Epidermal melanocyte (primary cell): Measurements from ENCODE around the gene TRAPPC2B.
"Not testable (repeated sequence)": the region's sequence is repeated elsewhere in the genome, so short reads cannot be mapped to it uniquely, and the experiment has no call there.

Source experiments
- DNase-seq: peaks from one replicate; pipeline ENCODE4 v3.0.0; 2011; ENCODE audit warnings: low spot score; ENCODE audit not compliant: insufficient read length

TRAPPC2B gene

DNA sequence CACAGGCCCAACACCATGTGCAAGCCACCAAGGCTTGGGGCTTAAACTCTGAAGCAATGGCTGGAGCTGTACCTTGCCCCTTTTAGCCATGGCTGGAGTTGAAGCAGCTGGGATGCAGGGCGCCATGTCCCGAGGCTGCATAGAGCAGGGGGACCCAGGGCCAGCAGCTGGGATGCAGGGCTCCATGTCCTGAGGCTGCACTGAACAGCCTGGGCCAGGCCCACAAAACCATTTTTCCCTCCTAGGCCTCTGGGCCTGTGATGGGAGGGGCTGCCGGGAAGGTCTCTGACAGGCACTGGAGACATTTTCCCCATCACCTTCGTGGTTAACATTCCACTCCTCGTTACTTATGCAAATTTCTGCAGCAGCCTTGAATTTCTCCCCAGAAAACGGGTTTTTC lies 10.8 kb downstream of the TRAPPC2B start:
- DNase-seq = no peak

DNA sequence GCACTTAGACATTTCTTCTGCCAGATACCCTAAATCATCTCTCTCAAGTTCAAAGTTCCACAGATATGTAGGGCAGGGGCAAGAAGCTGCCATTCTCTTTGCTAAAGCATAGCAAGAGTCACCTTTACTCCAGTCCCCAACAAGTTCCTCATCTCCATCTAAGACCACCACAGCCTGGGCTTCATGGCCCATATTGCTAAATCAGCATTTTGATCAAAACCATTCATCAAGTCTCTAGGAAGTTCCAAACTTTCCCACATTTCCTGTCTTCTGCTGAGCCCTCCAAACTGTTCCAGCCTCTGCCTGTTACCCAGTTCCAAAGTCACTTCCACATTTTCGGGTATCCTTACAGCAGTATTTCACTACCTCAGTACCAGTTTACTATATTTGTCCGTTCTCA lies 11.3 kb downstream of the TRAPPC2B start:
- not testable (repeated sequence) for DNase-seq

- DNase-seq = no peak
Measured at GRCh38 chr19:57376151-57376550, 12.8 kb downstream of the TRAPPC2B start.

DNA sequence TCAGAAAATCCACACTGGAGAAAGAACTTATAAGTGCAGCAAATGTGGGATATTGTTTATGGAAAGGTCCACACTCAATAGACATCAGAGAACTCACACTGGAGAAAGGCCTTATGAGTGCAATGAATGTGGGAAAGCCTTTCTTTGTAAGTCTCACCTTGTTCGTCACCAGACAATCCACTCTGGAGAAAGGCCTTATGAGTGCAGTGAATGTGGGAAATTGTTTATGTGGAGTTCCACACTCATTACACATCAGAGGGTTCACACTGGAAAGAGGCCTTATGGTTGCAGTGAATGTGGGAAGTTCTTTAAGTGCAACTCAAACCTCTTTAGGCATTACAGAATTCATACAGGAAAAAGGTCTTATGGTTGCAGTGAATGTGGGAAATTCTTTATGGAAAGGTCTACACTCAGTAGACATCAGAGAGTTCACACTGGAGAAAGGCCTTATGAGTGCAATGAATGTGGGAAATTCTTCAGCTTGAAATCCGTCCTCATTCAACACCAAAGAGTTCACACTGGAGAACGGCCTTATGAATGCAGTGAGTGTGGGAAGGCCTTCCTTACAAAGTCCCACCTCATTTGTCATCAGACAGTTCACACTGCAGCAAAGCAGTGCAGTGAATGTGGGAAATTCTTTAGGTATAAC lies 14.3 kb downstream of the TRAPPC2B start:
- DNase-seq = no peak

- DNase-seq = no peak
Measured at GRCh38 chr19:57380923-57381322, 17.6 kb downstream of the TRAPPC2B start.

GRCh38 chr19:57382806-57383488 lies 19.6 kb downstream of the TRAPPC2B start:
- no peak for DNase-seq

DNA sequence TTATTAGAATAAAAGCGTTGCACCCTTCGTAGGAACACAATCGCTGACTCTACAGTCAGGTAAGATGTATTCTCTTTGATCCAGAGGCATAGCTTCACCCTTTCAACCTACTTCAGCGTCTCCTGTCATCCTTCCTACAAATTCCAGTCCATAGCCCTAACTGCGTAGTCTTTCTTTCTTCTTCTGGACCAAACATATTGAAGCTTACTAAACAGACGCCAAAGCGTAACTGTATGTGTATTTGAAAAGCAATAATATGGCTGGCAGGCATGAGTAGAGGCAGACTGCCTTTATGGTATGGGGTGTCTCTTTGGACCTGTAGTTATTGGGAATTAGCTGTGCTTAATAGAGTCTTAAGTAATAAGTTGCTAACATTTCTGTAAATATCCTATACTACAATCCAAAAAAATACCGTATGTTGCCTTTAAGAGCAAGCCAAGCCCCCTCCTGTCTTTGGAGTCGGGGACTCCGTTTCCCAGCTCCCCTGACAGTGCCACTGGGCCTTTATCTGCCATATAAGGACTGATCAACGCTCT lies 25.9 kb downstream of the TRAPPC2B start:
- DNase-seq = no peak

GRCh38 chr19:57389730-57390598 lies 26.6 kb downstream of the TRAPPC2B start, which contains the start of gene ZNF548:
Gene ZNF548, plus strand, starts transcription at chr19:57389854. Its CDS starts 246 bp downstream, at chr19:57390100.
- peak; percentile 90 for DNase-seq

DNA sequence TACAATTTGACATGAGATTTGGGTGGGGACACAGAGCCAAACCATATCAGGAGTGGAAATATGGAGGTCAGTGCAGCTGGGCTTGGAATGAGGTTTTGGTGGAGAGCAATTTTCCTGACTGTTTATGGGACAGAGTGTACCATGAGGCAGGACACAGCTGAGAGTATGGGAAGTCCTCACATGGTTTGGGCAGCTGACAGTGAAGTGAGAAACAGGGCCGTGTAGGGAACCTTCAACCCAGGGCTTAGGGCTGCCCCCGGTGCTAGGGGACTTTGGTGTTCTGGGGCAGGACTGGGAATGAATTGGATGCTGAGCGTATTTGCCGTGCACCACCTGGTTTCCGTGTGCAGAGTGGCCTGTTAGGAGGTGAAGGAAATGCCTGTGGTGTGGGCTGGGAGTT lies 32.4 kb downstream of the TRAPPC2B start:
- no peak for DNase-seq

GRCh38 chr19:57398868-57399267 lies 35.5 kb downstream of the TRAPPC2B start:
- DNase-seq = no peak

- DNase-seq = no peak
Measured at GRCh38 chr19:57403737-57404563, 40.6 kb downstream of the TRAPPC2B start.

DNA sequence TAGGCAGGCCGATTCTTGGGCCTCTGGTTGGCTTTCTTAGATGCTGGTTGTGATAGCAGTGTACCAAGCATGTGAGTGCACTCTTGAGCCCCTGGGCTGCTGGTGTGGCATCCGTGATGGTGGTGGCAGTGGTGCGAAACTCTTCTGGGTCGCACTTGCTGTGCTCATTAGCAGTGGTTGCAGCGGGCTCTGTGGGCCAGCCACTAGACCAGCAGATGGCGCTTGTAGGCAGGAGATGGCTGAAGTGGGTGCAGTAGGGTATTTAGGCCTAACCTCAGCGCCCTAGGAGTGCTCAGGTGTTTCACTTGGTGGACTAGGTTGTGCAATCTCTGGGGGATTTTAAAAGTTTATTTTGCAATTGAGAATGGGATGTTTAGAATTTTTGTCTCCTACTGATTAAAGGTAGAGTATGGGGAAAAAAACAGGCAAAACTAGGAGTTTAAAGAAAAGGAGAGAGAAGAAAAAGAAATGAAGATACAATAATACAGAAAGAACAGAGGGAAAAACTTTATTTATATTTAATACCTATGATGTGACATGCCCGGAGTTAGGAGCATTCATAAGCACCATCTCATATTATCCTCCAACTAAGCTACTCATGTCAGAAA lies 43.3 kb downstream of the TRAPPC2B start:
- DNase-seq = peak; percentile 26

- peak; percentile 96 for DNase-seq
Measured at GRCh38 chr19:57410877-57411671, 47.7 kb downstream of the TRAPPC2B start, which contains the start of gene ZNF17. Gene ZNF17, plus strand, starts transcription at chr19:57411161. Its CDS starts 2,455 bp downstream, at chr19:57413616.
